Liver (tissue), 9 donors: ENCODE data around the gene RRP15. TPM values are rescaled to one million over a fixed set of nuclear protein-coding genes. Genes with fewer than 3 reads are reported as not detected.

ENCODE experiments used
- DNase-seq: peaks from one replicate; pipeline ENCODE4 v3.0.0-alpha.2; 2017; ENCODE audit warnings: low spot score
- H3K27ac ChIP-seq, 2 donors: one replicate each; pipeline ENCODE4 v1.7.0; 2013; ENCODE audit warnings: inconsistent platforms in 2 of 2, low read length in 2 of 2, control low read depth in 1 of 2, low read depth in 1 of 2, mild to moderate bottlenecking in 1 of 2
- H3K27me3 ChIP-seq, 4 donors: one replicate each; pipeline versions ENCODE4 v1.6.1 to v1.7.0; 2013; ENCODE audit warnings: low read length in 3 of 4, inconsistent platforms in 1 of 4, mild to moderate bottlenecking in 1 of 4, moderate library complexity in 1 of 4; ENCODE audit not compliant: control insufficient read depth in 4 of 4, insufficient read depth in 4 of 4
- H3K36me3 ChIP-seq, 4 donors: one replicate each; pipeline versions ENCODE4 v1.6.1 to v1.7.0; 2013; ENCODE audit warnings: low read length in 3 of 4, mild to moderate bottlenecking in 3 of 4, low read depth in 1 of 4, moderate library complexity in 1 of 4; ENCODE audit not compliant: control insufficient read depth in 4 of 4, insufficient read depth in 3 of 4
- H3K4me1 ChIP-seq, 4 donors: one replicate each; pipeline versions ENCODE4 v1.6.1 to v1.7.0; 2013; ENCODE audit warnings: low read length in 3 of 4, mild to moderate bottlenecking in 3 of 4, moderate library complexity in 1 of 4; ENCODE audit not compliant: control insufficient read depth in 4 of 4, insufficient read depth in 4 of 4
- H3K4me3 ChIP-seq, 3 donors: one replicate each; pipeline versions ENCODE4 v1.6.1 to v1.7.0; 2013; ENCODE audit warnings: low read length in 3 of 3, control low read depth in 1 of 3, low read depth in 1 of 3, mild to moderate bottlenecking in 1 of 3
- H3K9ac ChIP-seq, 2 donors: one replicate each; pipeline ENCODE4 v1.7.0; 2013; ENCODE audit warnings: low read length in 2 of 2, mild to moderate bottlenecking in 2 of 2, moderate library complexity in 2 of 2, control low read depth in 1 of 2, low read depth in 1 of 2
- H3K9me3 ChIP-seq, 4 donors: one replicate each; pipeline versions ENCODE4 v1.6.1 to v1.7.0; 2013; ENCODE audit warnings: low read length in 3 of 4; ENCODE audit not compliant: control insufficient read depth in 4 of 4
- ATF3 ChIP-seq: IDR thresholded peaks from 2 replicates; pipeline ENCODE4 v1.6.1; 2016; ENCODE audit warnings: antibody characterized with exemption
- CTCF ChIP-seq: fragments of 150-350 bp; IDR thresholded peaks from 2 replicates; pipeline ENCODE4 v1.5.1; 2017; ENCODE audit warnings: improper control_type of control experiment, low read depth, low read length; ENCODE audit not compliant: missing input control
- FOXA1 ChIP-seq: IDR thresholded peaks from 2 replicates; pipeline ENCODE4 v1.6.1; 2016; ENCODE audit warnings: antibody characterized with exemption
- FOXA2 ChIP-seq: IDR thresholded peaks from 2 replicates; pipeline ENCODE4 v1.6.1; 2016; ENCODE audit warnings: antibody characterized with exemption
- GABPA ChIP-seq, 2 donors: IDR thresholded peaks in 1 of 2; conservative IDR thresholded peaks in 1 of 2; 2 replicates each; pipeline ENCODE4 v1.6.1; 2016; ENCODE audit warnings: antibody characterized with exemption in 2 of 2, mild to moderate bottlenecking in 1 of 2, moderate library complexity in 1 of 2
- HNF4A ChIP-seq, 2 donors: conservative IDR thresholded peaks; 2 replicates each; pipeline ENCODE4 v1.6.1; 2016; ENCODE audit warnings: antibody characterized with exemption in 2 of 2, mild to moderate bottlenecking in 2 of 2
- HNF4G ChIP-seq: IDR thresholded peaks from 2 replicates; pipeline ENCODE4 v1.6.1; 2016; ENCODE audit warnings: antibody characterized with exemption
- JUND ChIP-seq, 2 donors: IDR thresholded peaks; 2 replicates each; pipeline ENCODE4 v1.6.1; 2016; ENCODE audit warnings: antibody characterized with exemption in 2 of 2
- NR2F2 ChIP-seq: IDR thresholded peaks from 2 replicates; pipeline ENCODE4 v1.6.1; 2016; ENCODE audit warnings: antibody characterized with exemption
- RAD21 ChIP-seq, 2 donors: IDR thresholded peaks; 2 replicates each; pipeline ENCODE4 v1.6.1; 2016; ENCODE audit warnings: antibody characterized with exemption in 2 of 2, mild to moderate bottlenecking in 2 of 2
- RXRA ChIP-seq, 2 donors: IDR thresholded peaks; 2 replicates each; pipeline ENCODE4 v1.6.1; 2017 to 2018; ENCODE audit warnings: antibody characterized with exemption in 2 of 2, mild to moderate bottlenecking in 1 of 2
- SP1 ChIP-seq: IDR thresholded peaks from 2 replicates; pipeline ENCODE4 v1.6.1; 2018; ENCODE audit warnings: antibody characterized with exemption, mild to moderate bottlenecking
- TAF1 ChIP-seq: conservative IDR thresholded peaks from 2 replicates; pipeline ENCODE4 v1.6.1; 2016; ENCODE audit warnings: antibody characterized with exemption, mild to moderate bottlenecking
- YY1 ChIP-seq: IDR thresholded peaks from 2 replicates; pipeline ENCODE4 v1.6.1; 2016; ENCODE audit warnings: antibody characterized with exemption, mild to moderate bottlenecking
- WGBS: extraction: QIAGEN DNeasy Blood & Tissue Kit; methylation state at CpG from one replicate; pipeline ENCODE4 v1.1.7; 2013; 5-methylcytosine and 5-hydroxymethylcytosine counted together
- polyA plus RNA-seq, 2 donors: library from polyadenylated mRNA; stranded (reverse) in 1 of 2; unstranded in 1 of 2; fragments of 200-250 nt in 1 of 2; fragments of >200 nt in 1 of 2; fragmentation: Nextera tagmentation in 1 of 2; extraction: Ambion mirVana in 1 of 2; gene quantifications; one replicate each; pipeline versions ENCODE4 v1.2.1 to v1.2.3, GENCODE V29; 2013 to 2015
- total RNA-seq, 2 donors: library from RNA; depleted of rRNA; stranded (reverse); fragments of >200 nt; gene quantifications; one replicate each; pipeline ENCODE4 v1.2.3, GENCODE V29; 2014
- TF ChIP-seq, protein P1 (sequence below): IDR thresholded peaks from 2 replicates; pipeline ENCODE4 v1.6.1; 2016; ENCODE audit warnings: antibody characterized with exemption
- TF ChIP-seq, protein P2 (sequence below): IDR thresholded peaks from 2 replicates; pipeline ENCODE4 v1.6.1; 2016; ENCODE audit warnings: antibody characterized with exemption, mild to moderate bottlenecking
- TF ChIP-seq, protein P3 (sequence below): IDR thresholded peaks from 2 replicates; pipeline ENCODE4 v1.6.1; 2016; ENCODE audit warnings: antibody characterized with exemption
- donor health status: healthy.
- donor health status: healthy.
- donor health status: healthy.
- donor health status: healthy.
- donor health status: healthy.

RRP15 gene
- total and polyA plus RNA-seq, 4 donors, result 2.4 to 9.2 (median 5.2) TPM

DNA sequence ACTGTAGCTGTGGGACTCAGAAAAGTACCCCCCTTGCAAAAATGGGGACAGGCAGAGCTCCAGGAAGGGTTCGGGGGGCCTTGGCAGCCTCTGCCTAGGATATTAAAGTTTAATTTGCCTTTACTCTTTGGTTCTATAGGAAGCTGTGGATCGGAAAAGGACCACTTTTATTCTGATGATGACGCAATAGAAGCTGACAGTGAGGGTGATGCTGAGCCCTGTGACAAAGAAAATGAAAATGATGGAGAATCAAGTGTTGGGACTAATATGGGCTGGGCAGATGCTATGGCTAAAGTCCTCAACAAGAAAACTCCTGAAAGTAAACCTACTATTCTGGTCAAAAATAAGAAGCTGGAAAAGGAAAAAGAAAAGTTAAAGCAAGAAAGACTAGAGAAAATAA, 17.1 kb downstream of the RRP15 start:
- Histone ChIP-seq H3K27me3 (no peaks in the 10 kb centered on the region), H3K4me1 (no peaks in the 10 kb centered on the region), H3K9ac (no peak overlapping the region), H3K9me3 (no peaks in the 10 kb centered on the region), H3K4me3 (no peak overlapping the region), H3K27ac (no peak overlapping the region), H3K36me3 (peaks cover 0 to 16% (median 4%) of the 10 kb centered on the region in 4 donors)
- WGBS, result 98% methylated on average over 3 of the region's 3 CpGs
- DNase-seq, result no peak
- TF ChIP-seq FOXA1 (no peak), GABPA (IDR thresholded peaks at IDR 0.05 in 1 of 2, conservative IDR thresholded peaks at IDR 0.05 in 1 of 2) (no peak), RAD21 (IDR thresholded peaks at IDR 0.05) (no peak), TAF1 (no peak), JUND (IDR thresholded peaks at IDR 0.05) (no peak), ATF3 (no peak)
- TF ChIP-seq, protein P1, sequence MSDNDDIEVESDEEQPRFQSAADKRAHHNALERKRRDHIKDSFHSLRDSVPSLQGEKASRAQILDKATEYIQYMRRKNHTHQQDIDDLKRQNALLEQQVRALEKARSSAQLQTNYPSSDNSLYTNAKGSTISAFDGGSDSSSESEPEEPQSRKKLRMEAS, result no peak

- Histone ChIP-seq H3K27ac (no peak overlapping the region), H3K4me1 (no peaks in the 10 kb centered on the region), H3K9ac (no peak overlapping the region), H3K36me3 (peaks cover 0 to 20% (median 4%) of the 10 kb centered on the region in 4 donors), H3K9me3 (no peaks in the 10 kb centered on the region), H3K27me3 (no peaks in the 10 kb centered on the region), H3K4me3 (no peak overlapping the region)
- no peak for DNase-seq
- TF ChIP-seq SP1, result no peak
- TF ChIP-seq RAD21 (IDR thresholded peaks at IDR 0.05), result no peak
- TF ChIP-seq HNF4A (conservative IDR thresholded peaks at IDR 0.05), result no peak
- TF ChIP-seq ATF3, result no peak
- TF ChIP-seq HNF4G, result no peak
- no peak for TF ChIP-seq CTCF
- TF ChIP-seq YY1, result no peak
- TF ChIP-seq, protein P1, result no peak
- no peak for TF ChIP-seq TAF1
- no peak for TF ChIP-seq FOXA1
- no peak for TF ChIP-seq FOXA2
- no peak for TF ChIP-seq NR2F2
Observed at GRCh38 chr1:218303176-218303879, 18.2 kb downstream of the RRP15 start.

DNA sequence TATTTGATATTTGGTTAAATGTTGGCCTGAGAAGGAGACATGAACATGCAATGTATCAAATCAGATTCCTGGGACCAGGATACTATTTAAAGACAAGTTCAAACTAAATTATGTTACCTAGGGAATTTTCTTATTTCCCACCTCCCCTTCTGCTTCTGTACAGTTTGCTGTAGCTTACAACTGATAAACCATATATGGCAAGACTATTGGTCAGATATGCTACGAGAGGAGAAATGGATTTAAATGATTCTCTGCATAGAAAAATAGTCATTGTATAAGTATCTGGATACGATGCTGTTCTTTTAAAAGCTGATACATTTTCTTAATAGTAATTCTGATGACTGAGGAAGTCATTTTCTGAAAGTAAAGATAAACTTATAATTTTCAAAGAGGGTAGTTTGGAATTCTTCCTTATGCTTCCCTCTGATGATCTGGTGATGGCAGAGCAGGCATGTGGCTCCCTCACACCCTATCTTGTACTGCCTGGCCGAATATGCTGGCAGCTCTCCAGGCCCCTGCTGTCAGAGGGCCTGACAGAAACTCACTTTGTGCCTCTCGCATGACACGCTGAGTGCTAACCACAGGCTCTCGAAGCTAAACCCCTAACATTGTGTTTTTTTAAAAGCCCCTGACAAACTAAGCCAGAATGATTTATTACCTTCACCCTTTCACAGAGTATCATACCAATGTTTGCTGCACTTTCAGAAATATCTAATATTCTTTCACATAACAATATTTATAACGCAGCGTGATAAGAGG, 19.4 kb downstream of the RRP15 start:
- Histone ChIP-seq H3K4me3 (no peak overlapping the region), H3K36me3 (peaks cover 0 to 24% (median 4%) of the 10 kb centered on the region in 4 donors), H3K9ac (no peak overlapping the region), H3K27me3 (no peaks in the 10 kb centered on the region), H3K9me3 (no peaks in the 10 kb centered on the region), H3K4me1 (no peaks in the 10 kb centered on the region), H3K27ac (no peak overlapping the region)
- peak; percentile 83 for DNase-seq
- 84% methylated on average over 8 of the region's 8 CpGs for WGBS
- TF ChIP-seq, protein P2, sequence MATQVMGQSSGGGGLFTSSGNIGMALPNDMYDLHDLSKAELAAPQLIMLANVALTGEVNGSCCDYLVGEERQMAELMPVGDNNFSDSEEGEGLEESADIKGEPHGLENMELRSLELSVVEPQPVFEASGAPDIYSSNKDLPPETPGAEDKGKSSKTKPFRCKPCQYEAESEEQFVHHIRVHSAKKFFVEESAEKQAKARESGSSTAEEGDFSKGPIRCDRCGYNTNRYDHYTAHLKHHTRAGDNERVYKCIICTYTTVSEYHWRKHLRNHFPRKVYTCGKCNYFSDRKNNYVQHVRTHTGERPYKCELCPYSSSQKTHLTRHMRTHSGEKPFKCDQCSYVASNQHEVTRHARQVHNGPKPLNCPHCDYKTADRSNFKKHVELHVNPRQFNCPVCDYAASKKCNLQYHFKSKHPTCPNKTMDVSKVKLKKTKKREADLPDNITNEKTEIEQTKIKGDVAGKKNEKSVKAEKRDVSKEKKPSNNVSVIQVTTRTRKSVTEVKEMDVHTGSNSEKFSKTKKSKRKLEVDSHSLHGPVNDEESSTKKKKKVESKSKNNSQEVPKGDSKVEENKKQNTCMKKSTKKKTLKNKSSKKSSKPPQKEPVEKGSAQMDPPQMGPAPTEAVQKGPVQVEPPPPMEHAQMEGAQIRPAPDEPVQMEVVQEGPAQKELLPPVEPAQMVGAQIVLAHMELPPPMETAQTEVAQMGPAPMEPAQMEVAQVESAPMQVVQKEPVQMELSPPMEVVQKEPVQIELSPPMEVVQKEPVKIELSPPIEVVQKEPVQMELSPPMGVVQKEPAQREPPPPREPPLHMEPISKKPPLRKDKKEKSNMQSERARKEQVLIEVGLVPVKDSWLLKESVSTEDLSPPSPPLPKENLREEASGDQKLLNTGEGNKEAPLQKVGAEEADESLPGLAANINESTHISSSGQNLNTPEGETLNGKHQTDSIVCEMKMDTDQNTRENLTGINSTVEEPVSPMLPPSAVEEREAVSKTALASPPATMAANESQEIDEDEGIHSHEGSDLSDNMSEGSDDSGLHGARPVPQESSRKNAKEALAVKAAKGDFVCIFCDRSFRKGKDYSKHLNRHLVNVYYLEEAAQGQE, result no peak
- TF ChIP-seq RXRA (IDR thresholded peaks at IDR 0.05) (no peak), ATF3 (no peak), SP1 (no peak), HNF4G (no peak), FOXA1 (no peak), GABPA (IDR thresholded peaks at IDR 0.05 in 1 of 2, conservative IDR thresholded peaks at IDR 0.05 in 1 of 2) (no peak), HNF4A (conservative IDR thresholded peaks at IDR 0.05) (no peak)
- TF ChIP-seq, protein P3, sequence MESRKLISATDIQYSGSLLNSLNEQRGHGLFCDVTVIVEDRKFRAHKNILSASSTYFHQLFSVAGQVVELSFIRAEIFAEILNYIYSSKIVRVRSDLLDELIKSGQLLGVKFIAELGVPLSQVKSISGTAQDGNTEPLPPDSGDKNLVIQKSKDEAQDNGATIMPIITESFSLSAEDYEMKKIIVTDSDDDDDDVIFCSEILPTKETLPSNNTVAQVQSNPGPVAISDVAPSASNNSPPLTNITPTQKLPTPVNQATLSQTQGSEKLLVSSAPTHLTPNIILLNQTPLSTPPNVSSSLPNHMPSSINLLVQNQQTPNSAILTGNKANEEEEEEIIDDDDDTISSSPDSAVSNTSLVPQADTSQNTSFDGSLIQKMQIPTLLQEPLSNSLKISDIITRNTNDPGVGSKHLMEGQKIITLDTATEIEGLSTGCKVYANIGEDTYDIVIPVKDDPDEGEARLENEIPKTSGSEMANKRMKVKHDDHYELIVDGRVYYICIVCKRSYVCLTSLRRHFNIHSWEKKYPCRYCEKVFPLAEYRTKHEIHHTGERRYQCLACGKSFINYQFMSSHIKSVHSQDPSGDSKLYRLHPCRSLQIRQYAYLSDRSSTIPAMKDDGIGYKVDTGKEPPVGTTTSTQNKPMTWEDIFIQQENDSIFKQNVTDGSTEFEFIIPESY, result no peak
